ENCODE measurements around the gene MBD3L2.
"Not testable (repeated sequence)": the region's sequence is repeated elsewhere in the genome, so short reads cannot be mapped to it uniquely, and the experiment has no call there.

Gene MBD3L2

GRCh38 chr19:7059977-7060376, 10.9 kb downstream of the MBD3L2 start:
- H3K27ac ChIP-seq; CTCF ChIA-PET; POLR2A ChIA-PET (ENCODE audit: low non-redundant PET); DNase-seq (ENCODE audit: low spot score): not testable (repeated sequence)

GRCh38 chr19:7063339-7063738, 14.2 kb downstream of the MBD3L2 start:
- no peak for DNase-seq (ENCODE audit: low spot score)
- no peak overlapping the region for H3K27ac ChIP-seq
- CTCF ChIA-PET = no interaction called here
- no peak for TF ChIP-seq CTCF (conservative IDR thresholded peaks at IDR 0.05; ENCODE audit: low read depth)
- POLR2A ChIA-PET (ENCODE audit: low non-redundant PET) = no interaction called here

- H3K27ac ChIP-seq = no peak overlapping the region
- ChIA-PET POLR2A (ENCODE audit: low non-redundant PET) (no interaction called here), CTCF (no interaction called here)
- no peak for DNase-seq (ENCODE audit: low spot score)
- TF ChIP-seq CTCF (conservative IDR thresholded peaks at IDR 0.05; ENCODE audit: low read depth) = no peak
Measured at GRCh38 chr19:7063764-7064418, 14.8 kb downstream of the MBD3L2 start.

GRCh38 chr19:7067122-7067521, 18.0 kb downstream of the MBD3L2 start:
- DNase-seq (ENCODE audit: low spot score) = not testable (repeated sequence)
- 0 out of 2 replicates have a peak, but pooled peaks have one; percentile 9 for TF ChIP-seq CTCF (conservative IDR thresholded peaks at IDR 0.05; ENCODE audit: low read depth)
- CTCF ChIA-PET = interaction anchor here (0.6 kb wide), 1 partner anchor 621 kb away, joined by 5 read pairs; no protein-coding TSS in a partner anchor

GRCh38 chr19:7067716-7068115, 18.6 kb downstream of the MBD3L2 start:
- TF ChIP-seq CTCF (conservative IDR thresholded peaks at IDR 0.05; ENCODE audit: low read depth) = no peak
- no peak overlapping the region for H3K27ac ChIP-seq
- ChIA-PET POLR2A (ENCODE audit: low non-redundant PET) (no interaction called here), CTCF (no interaction called here)
- no peak for DNase-seq (ENCODE audit: low spot score)

More at GRCh38 chr19:7067122-7067521, 18.0 kb downstream of the MBD3L2 start:
- H3K27ac ChIP-seq; POLR2A ChIA-PET (ENCODE audit: low non-redundant PET): not testable (repeated sequence)

GRCh38 chr19:7068599-7068998, 19.5 kb downstream of the MBD3L2 start:
- DNase-seq (ENCODE audit: low spot score) = no peak
- H3K27ac ChIP-seq = peak overlapping the region; percentile 87
- POLR2A ChIA-PET (ENCODE audit: low non-redundant PET) = interaction anchor here (0.6 kb wide), 2 partner anchors 126 to 405 kb away, joined by 3 to 5 read pairs; no protein-coding TSS in a partner anchor
- CTCF ChIA-PET = no interaction called here
- TF ChIP-seq CTCF (conservative IDR thresholded peaks at IDR 0.05; ENCODE audit: low read depth) = no peak
